ENCODE measurements around the gene SLCO4A1. TPM values are rescaled to one million over a fixed set of nuclear protein-coding genes. Genes with fewer than 3 reads are reported as not detected.

SLCO4A1 gene
- polyA plus RNA-seq, 1 donor (not counting 4 experiments of a cell fraction or from before 2014, with no cell fraction given): 1.8 TPM

DNA sequence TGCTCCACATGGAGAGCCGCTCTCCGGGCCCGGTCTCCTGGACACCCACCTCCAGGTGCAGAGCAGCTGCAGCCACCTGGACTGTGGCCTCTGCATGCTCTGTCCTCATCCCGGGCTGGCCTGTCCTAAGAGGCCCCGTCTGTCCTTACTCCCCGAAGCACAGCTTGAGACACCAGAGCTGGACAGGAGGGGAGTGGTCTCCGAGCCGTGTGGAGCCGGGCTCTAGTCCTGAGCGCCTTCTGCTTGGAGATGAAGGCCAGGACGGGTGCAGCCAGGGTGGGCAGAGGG, 59.7 kb downstream of the SLCO4A1 start:
- no peaks in the 10 kb centered on the region for H3K36me3 ChIP-seq (ENCODE audit: control insufficient read depth in 2 of 2, extremely low read depth in 1 of 2, insufficient read depth in 2 of 2, low read length in 2 of 2)
- H3K9me3 ChIP-seq (ENCODE audit: control insufficient read depth, low read depth, low read length): no peaks in the 10 kb centered on the region
- no peak overlapping the region for H3K27ac ChIP-seq (ENCODE audit: control insufficient read depth, insufficient read depth, low read length)
- H4K20me1 ChIP-seq (ENCODE audit: control insufficient read depth, extremely low read depth, insufficient read depth, low read length): no peaks in the 10 kb centered on the region
- H3K4me3 ChIP-seq (ENCODE audit: control insufficient read depth in 2 of 3, extremely low read depth in 1 of 3, insufficient read depth in 2 of 3, low read depth in 1 of 3, low read length in 3 of 3): no peak overlapping the region
- peaks cover 39% of the 10 kb centered on the region for H3K4me1 ChIP-seq (ENCODE audit: control insufficient read depth, extremely low read depth, insufficient read depth, low read length)
- no peak overlapping the region for H3K9ac ChIP-seq (ENCODE audit: control insufficient read depth, extremely low read depth, insufficient read depth, low read length)
- FAIRE-seq: no peak
- TF ChIP-seq EZH2 (IDR thresholded peaks at IDR 0.05; ENCODE audit: low read length): no peak
- TF ChIP-seq, protein P1, sequence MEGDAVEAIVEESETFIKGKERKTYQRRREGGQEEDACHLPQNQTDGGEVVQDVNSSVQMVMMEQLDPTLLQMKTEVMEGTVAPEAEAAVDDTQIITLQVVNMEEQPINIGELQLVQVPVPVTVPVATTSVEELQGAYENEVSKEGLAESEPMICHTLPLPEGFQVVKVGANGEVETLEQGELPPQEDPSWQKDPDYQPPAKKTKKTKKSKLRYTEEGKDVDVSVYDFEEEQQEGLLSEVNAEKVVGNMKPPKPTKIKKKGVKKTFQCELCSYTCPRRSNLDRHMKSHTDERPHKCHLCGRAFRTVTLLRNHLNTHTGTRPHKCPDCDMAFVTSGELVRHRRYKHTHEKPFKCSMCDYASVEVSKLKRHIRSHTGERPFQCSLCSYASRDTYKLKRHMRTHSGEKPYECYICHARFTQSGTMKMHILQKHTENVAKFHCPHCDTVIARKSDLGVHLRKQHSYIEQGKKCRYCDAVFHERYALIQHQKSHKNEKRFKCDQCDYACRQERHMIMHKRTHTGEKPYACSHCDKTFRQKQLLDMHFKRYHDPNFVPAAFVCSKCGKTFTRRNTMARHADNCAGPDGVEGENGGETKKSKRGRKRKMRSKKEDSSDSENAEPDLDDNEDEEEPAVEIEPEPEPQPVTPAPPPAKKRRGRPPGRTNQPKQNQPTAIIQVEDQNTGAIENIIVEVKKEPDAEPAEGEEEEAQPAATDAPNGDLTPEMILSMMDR (optimal IDR thresholded peaks at IDR 0.05 in 1 of 3, IDR thresholded peaks at IDR 0.05 in 1 of 3, conservative IDR thresholded peaks at IDR 0.05 in 1 of 3; ENCODE audit: extremely low read depth in 1 of 3, insufficient read depth in 2 of 3, low read length in 3 of 3): no peak
- H3K9me1 ChIP-seq (ENCODE audit: control insufficient read depth, extremely low read depth, insufficient read depth, low read length): no peaks in the 10 kb centered on the region
- no peak overlapping the region for H2AFZ ChIP-seq (ENCODE audit: control insufficient read depth, low read length)
- no peak for DNase-seq (ENCODE audit: low read depth, low spot score)
- H3K27me3 ChIP-seq (ENCODE audit: control insufficient read depth, extremely low read depth, insufficient read depth, low read length): peaks cover 34% of the 10 kb centered on the region
- dilution Hi-C loops (cut with MboI; ENCODE audit: extremely low pct_ligation_motif_present, low sequenced_read_pairs): no loop called here
- H3K79me2 ChIP-seq (ENCODE audit: control insufficient read depth, insufficient read depth, low read length): no peaks in the 10 kb centered on the region
- no peak overlapping the region for H3K4me2 ChIP-seq (ENCODE audit: control insufficient read depth, extremely low read depth, insufficient read depth, low read depth, low read length)

DNA sequence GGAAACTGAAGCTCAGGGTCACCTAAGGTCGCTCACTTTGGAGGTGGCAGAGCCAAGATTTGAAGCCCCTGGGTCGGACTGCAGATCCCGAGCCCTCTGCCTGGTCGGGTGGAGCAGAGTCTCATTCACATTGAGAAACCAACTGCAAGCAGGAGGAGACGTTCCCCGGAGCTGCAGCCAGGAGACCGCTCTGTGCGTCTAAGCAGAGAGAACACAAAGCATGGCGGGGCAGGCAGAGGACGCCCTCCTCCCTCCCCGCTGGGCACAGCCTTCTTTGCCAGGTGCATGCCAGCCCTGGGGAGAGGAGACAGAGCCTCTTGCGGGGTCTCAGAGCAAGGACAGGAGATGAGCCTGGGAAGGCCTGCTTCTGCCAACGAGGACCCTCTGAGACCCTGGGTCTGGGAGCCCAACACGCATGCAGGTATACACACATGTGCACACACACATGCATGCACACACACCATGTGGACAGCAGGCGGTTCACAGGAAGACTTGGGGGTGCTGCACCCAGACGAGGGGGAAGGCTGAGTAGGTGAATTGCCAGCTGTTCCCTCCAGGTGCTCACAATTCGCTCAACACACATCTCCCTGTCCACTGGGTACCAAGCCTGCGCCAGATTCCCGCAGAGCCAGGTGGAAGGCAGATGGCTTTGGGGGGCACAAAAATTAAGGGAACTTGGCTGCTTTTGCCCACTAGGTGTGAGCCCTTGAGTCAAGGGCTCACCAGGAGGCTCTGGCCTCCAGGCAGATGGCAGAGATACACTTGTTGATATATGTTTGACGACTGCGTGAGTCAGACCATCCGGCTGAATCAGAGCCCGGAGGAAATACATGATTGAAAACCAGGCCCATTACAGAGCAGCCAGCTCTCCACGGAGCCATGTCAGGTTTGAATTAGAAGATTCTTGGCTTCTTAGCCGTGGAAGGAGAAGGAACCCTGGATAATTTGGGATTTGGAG, 60.9 kb downstream of the SLCO4A1 start:
- TF ChIP-seq, protein P1 (optimal IDR thresholded peaks at IDR 0.05 in 1 of 3, IDR thresholded peaks at IDR 0.05 in 1 of 3, conservative IDR thresholded peaks at IDR 0.05 in 1 of 3; ENCODE audit: extremely low read depth in 1 of 3, insufficient read depth in 2 of 3, low read length in 3 of 3): peak; percentile 63 to 66 (median 63)
- TF ChIP-seq EZH2 (IDR thresholded peaks at IDR 0.05; ENCODE audit: low read length): no peak
- Histone ChIP-seq H3K9me1 (ENCODE audit: control insufficient read depth, extremely low read depth, insufficient read depth, low read length) (no peaks in the 10 kb centered on the region), H3K36me3 (ENCODE audit: control insufficient read depth in 2 of 2, extremely low read depth in 1 of 2, insufficient read depth in 2 of 2, low read length in 2 of 2) (no peaks in the 10 kb centered on the region), H3K4me1 (ENCODE audit: control insufficient read depth, extremely low read depth, insufficient read depth, low read length) (peaks cover 45% of the 10 kb centered on the region), H4K20me1 (ENCODE audit: control insufficient read depth, extremely low read depth, insufficient read depth, low read length) (no peaks in the 10 kb centered on the region), H3K4me3 (ENCODE audit: control insufficient read depth in 2 of 3, extremely low read depth in 1 of 3, insufficient read depth in 2 of 3, low read depth in 1 of 3, low read length in 3 of 3) (no peak overlapping the region), H2AFZ (ENCODE audit: control insufficient read depth, low read length) (peak overlapping the region; percentile 42), H3K27me3 (ENCODE audit: control insufficient read depth, extremely low read depth, insufficient read depth, low read length) (peaks cover 28% of the 10 kb centered on the region), H3K79me2 (ENCODE audit: control insufficient read depth, insufficient read depth, low read length) (no peaks in the 10 kb centered on the region), H3K4me2 (ENCODE audit: control insufficient read depth, extremely low read depth, insufficient read depth, low read depth, low read length) (peak overlapping the region; percentile 59), H3K9ac (ENCODE audit: control insufficient read depth, extremely low read depth, insufficient read depth, low read length) (peak overlapping the region; percentile 14), H3K9me3 (ENCODE audit: control insufficient read depth, low read depth, low read length) (no peaks in the 10 kb centered on the region), H3K27ac (ENCODE audit: control insufficient read depth, insufficient read depth, low read length) (peak overlapping the region; percentile 54)
- peak; percentile 68 for DNase-seq (ENCODE audit: low read depth, low spot score)
- dilution Hi-C loops (cut with MboI; ENCODE audit: extremely low pct_ligation_motif_present, low sequenced_read_pairs): no loop called here
- peak; percentile 95 for FAIRE-seq
